ENCODE data around the gene GRIN2A.

The GRIN2A gene

DNA sequence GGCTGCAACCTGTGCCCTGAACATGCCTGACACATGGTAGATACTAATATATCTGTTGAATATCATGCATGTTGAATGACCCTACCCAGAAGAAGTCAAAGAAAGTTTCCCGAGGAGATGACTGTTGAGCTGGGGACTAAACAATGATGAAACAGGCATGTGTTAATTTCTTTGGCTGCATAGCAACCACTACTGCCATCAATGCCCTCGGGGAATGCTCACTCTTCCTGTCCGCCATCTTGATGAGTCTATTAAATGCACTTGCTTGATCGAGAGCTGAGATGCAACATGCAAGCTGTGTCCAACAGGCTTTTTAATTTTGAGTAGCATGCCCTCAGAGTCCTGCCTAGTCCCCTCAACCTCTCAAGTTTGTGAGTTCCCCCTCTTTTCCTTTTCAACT lies 31.3 kb downstream of the GRIN2A start:
- ATAC-seq, result no peak

DNA sequence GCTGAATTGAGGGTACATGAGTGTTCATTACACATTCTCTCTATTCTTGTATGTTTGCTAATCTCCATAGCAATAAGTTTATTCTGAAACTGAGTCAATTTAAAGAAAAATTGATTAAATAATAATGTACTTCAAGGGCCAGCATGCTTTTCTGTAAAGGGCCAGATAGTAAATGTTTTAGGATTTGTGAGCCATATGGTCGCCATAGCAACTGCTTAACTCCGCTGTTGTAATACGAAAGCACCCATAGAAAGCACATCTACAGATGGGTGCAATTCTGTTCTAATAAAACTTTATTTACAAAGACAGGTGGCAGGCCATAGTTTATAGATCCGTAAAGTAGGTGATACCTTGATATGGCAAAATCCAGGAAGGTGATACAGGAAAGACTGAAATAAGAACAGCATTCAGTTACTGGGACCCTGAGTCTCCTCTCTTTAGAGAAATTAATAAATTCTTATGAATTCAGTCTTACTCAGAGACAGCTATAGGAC lies 36.6 kb downstream of the GRIN2A start:
- ATAC-seq, result no peak
- no peak for TF ChIP-seq CREB5 (CRISPR knock-in tag; IDR thresholded peaks at IDR 0.05; ENCODE audit: low read depth)
- TF ChIP-seq ESRRG (CRISPR knock-in tag; IDR thresholded peaks at IDR 0.05), result no peak
- no peak for TF ChIP-seq ZNF8 (CRISPR knock-in tag; IDR thresholded peaks at IDR 0.05)
- no peak for TF ChIP-seq ZNF565 (CRISPR knock-in tag; conservative IDR thresholded peaks at IDR 0.05; ENCODE audit: low read depth)
- no peak for TF ChIP-seq ZFP3 (CRISPR knock-in tag; IDR thresholded peaks at IDR 0.05)
- TF ChIP-seq CSRNP3 (CRISPR knock-in tag; IDR thresholded peaks at IDR 0.05), result no peak

More for the DNA sequence above, 31.3 kb downstream of the GRIN2A start:
- TF ChIP-seq ISL1 (CRISPR knock-in tag; IDR thresholded peaks at IDR 0.05) (no peak), ZNF8 (CRISPR knock-in tag; IDR thresholded peaks at IDR 0.05) (no peak), RARB (CRISPR knock-in tag; IDR thresholded peaks at IDR 0.05) (no peak), CREB5 (CRISPR knock-in tag; IDR thresholded peaks at IDR 0.05; ENCODE audit: low read depth) (no peak), PPARA (CRISPR knock-in tag; IDR thresholded peaks at IDR 0.05; ENCODE audit: borderline replicate concordance) (no peak), TSHZ2 (CRISPR knock-in tag; IDR thresholded peaks at IDR 0.05) (no peak), ZFP3 (CRISPR knock-in tag; IDR thresholded peaks at IDR 0.05) (no peak), TCF4 (CRISPR knock-in tag; IDR thresholded peaks at IDR 0.05; ENCODE audit: borderline replicate concordance) (no peak), ZC3H10 (CRISPR knock-in tag; IDR thresholded peaks at IDR 0.05) (no peak)

GRCh38 chr16:10141671-10142070 lies 40.6 kb downstream of the GRIN2A start:
- no peak for TF ChIP-seq TCF4 (CRISPR knock-in tag; IDR thresholded peaks at IDR 0.05; ENCODE audit: borderline replicate concordance)
- no peak for TF ChIP-seq ESRRG (CRISPR knock-in tag; IDR thresholded peaks at IDR 0.05)
- no peak for TF ChIP-seq CREB5 (CRISPR knock-in tag; IDR thresholded peaks at IDR 0.05; ENCODE audit: low read depth)
- TF ChIP-seq ZFP3 (CRISPR knock-in tag; IDR thresholded peaks at IDR 0.05), result no peak
- no peak for TF ChIP-seq ZNF8 (CRISPR knock-in tag; IDR thresholded peaks at IDR 0.05)
- TF ChIP-seq RARB (CRISPR knock-in tag; IDR thresholded peaks at IDR 0.05), result no peak
- TF ChIP-seq ZNF565 (CRISPR knock-in tag; conservative IDR thresholded peaks at IDR 0.05; ENCODE audit: low read depth), result no peak
- TF ChIP-seq ISL1 (CRISPR knock-in tag; IDR thresholded peaks at IDR 0.05), result no peak
- no peak for TF ChIP-seq TOX (CRISPR knock-in tag; IDR thresholded peaks at IDR 0.05; ENCODE audit: borderline replicate concordance)
- TF ChIP-seq CSDC2 (CRISPR knock-in tag; IDR thresholded peaks at IDR 0.05), result no peak
- TF ChIP-seq TSHZ2 (CRISPR knock-in tag; IDR thresholded peaks at IDR 0.05), result no peak
- ATAC-seq, result no peak

- ATAC-seq, result no peak
- TF ChIP-seq ZFP3 (CRISPR knock-in tag; IDR thresholded peaks at IDR 0.05), result no peak
- TF ChIP-seq ZNF8 (CRISPR knock-in tag; IDR thresholded peaks at IDR 0.05), result no peak
- TF ChIP-seq CSRNP3 (CRISPR knock-in tag; IDR thresholded peaks at IDR 0.05), result no peak
These were observed 43.3 kb downstream of the GRIN2A start for GRCh38 chr16:10138881-10139280.

All from SK-N-SH treated with all-trans-retinoic acid at 6 μM for 48 hours (cell line).